ENCODE data around the gene PPY.
"Not testable (repeated sequence)": the region's sequence is repeated elsewhere in the genome, so short reads cannot be mapped to it uniquely, and the experiment has no call there.

The PPY gene

DNA sequence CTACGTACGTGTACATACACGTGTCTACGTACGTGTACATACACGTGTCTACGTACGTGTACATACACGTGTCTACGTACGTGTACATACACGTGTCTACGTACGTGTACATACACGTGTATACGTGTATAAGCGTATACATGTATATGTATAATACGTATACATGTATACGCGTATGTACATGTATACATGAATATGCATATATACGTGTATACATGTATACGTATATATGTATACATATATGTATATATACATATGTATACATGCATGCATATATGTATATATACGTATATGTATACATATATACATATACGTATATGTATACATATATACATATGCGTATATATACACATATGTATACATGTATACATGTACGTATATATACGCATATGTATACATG, 33.6 kb upstream of the PPY start:
- no peak for DNase-seq
- no peak for TF ChIP-seq POLR2A (IDR thresholded peaks at IDR 0.05; ENCODE audit: low read length)
- no peak for TF ChIP-seq GATA1 (IDR thresholded peaks at IDR 0.05; ENCODE audit: low read depth, low read length)

DNA sequence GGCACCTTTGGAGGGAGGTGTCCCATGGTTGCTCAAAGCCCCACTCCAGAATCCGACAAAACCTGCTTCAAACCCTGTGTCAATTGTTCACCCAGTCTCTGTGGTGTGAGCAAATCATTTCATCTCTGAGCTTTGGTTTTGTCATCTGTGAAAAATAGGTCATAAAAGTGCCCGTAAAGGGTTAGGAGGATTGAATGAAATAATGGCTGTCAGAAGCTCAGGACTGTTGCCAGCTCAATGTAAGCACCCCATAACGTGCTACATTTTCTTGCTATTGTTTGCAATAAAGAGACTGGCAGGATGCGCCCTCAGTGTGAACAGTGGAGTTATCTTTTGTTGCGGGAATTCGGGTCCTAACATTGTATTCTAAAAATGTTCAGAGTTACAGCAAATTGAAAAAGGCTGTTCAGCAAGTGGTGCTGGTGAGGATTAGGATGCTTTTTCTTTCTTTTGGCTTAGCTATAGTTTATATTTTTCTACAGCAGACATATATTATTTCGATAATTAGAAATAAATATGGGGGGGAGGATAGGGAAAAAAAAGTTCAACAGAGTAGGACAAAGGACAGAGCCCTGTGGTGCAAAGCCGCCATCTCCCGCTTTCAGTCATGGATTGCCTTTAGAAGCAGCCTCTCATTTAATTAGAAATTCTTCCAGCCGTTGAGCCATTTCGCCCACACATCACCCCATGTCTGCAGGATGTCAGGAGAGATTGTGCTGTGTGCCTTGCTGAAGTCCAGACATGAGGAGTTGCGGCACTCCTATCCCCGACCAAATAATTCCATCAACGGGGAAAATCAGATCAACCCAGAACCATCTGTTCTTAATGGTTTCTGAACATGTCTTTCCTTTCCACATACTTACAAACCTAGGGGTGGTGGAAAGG, 32.3 kb upstream of the PPY start:
- no peak for TF ChIP-seq GATA1 (IDR thresholded peaks at IDR 0.05; ENCODE audit: low read depth, low read length)
- no peak for TF ChIP-seq POLR2A (IDR thresholded peaks at IDR 0.05; ENCODE audit: low read length)
- no peak for DNase-seq

DNA sequence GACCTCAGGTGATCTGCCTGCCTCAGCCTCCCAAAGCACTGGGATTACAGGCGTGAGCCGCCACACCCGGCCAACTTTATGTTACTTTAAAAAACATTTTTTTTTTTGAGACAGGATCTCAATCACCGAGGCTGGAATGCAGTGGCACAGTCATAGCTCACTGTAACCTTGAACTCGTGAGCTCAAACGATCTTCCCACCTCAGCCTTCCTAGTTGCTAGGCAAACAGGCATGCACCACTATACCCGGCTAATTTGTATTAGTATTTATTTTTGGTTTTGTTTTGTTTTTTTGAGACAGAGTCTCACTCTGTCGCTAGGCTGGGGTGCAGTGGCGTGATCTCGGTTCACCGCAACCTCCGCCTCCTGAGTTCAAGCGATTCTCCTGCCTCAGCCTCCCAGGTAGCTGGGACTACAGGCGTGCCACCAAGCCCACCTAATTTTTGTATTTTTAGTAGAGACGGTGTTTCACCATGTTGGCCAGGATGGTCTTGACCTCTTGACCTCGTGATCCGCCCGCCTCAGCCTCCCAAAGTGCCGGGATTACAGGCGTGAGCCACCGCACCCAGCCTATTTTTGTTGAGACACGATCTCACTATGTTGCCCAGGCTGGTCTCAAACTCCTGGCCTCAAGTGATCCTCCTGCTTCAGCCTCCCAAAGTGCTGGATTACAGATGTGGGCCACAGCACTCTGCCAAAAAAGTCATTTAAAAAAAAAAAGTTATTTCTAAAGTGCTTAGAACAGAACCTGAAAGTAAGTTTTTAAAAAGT, 30.4 kb upstream of the PPY start:
- DNase-seq = not testable (repeated sequence)

DNA sequence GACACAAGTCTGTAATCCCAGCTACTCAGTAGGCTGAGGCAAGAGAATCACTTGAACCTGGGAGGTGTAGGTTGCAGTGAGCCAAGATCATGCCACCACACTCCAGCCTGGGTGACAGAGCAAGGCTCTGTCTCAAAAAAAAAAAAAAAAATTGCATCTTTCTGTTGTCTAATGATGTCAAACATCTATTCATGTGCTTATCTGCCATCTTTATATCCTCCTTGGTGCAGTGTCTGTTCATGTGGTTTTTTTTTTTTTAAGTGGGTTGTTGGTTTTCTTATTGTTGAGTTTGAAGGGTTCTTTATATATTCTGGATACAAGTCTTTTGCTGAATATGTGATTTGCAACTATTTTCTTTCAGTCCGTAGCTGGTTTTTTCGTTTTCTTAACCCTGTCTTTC, 29.2 kb upstream of the PPY start:
- DNase-seq = not testable (repeated sequence)

DNA sequence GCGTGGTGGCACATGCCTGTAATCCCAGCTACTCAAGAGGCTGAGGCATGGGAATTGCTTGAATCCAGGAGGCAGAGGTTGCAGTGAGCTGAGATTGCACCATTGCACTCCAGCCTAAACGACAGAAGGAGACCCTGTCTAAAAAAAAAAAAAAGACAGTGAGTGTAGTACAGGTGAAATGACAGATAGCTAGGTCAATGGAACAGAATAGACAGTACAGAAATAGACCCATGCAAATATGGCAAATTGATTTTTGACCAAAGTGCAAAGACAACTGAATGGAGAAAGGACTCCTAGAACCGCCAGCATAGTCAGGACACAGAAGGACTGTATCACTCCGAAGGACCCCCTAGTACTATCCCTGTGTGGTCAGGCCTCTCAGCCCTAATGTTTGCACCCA, 28.1 kb upstream of the PPY start:
- TF ChIP-seq GATA1 (IDR thresholded peaks at IDR 0.05; ENCODE audit: low read depth, low read length) (no peak), POLR2A (IDR thresholded peaks at IDR 0.05; ENCODE audit: low read length) (no peak)
- DNase-seq = no peak

DNA sequence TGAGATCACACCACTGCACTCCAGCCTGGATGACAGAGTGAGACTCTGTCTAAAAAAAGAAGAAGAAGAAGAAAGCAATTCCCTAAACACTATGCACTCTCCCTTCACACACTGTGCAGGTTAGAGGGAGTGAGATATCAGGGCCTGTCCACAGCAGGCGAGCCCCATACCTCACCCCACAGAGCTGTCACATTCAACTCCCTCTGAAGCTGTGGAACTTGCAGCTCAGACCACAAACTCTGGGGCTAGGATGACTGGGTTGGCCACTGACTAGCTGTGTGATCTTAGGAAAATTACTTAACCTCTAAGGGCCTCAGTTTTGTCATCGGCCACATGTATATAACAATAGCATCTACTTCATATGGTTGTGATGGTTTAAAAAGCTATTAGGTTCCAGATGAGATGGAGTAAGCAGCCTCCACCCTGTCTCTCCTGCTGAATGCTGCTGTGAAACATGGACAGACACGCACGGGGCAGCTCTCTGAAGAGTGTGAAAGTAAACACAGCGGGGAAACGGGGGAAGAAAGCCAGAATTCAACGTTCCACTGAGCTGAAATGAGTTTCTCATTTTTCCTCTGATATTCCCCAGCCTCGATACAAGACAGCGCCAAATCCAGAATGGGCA, 25.1 kb upstream of the PPY start:
- no peak for TF ChIP-seq GATA1 (IDR thresholded peaks at IDR 0.05; ENCODE audit: low read depth, low read length)
- no peak for TF ChIP-seq POLR2A (IDR thresholded peaks at IDR 0.05; ENCODE audit: low read length)
- no peak for DNase-seq

DNA sequence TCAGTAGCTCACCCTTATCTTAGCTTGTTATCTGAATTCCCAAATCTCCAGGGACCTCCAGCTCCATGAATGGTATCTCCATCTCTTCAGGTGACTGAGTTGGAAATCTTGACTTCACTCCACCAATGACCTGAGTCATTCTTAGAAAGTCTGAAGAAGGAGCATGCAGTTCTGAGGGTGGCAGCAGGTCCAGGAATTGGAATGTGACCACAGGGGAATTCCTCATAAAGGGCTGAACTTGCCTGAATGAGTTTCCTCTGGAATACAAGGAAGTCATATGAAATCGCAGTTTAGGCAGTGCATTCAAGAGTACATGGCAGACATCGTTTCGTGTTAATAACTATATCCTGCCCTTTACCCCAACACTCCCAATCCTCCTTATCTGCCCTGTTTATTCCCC, 24.0 kb upstream of the PPY start:
- no peak for DNase-seq
- TF ChIP-seq GATA1 (IDR thresholded peaks at IDR 0.05; ENCODE audit: low read depth, low read length) (no peak), POLR2A (IDR thresholded peaks at IDR 0.05; ENCODE audit: low read length) (no peak)

DNA sequence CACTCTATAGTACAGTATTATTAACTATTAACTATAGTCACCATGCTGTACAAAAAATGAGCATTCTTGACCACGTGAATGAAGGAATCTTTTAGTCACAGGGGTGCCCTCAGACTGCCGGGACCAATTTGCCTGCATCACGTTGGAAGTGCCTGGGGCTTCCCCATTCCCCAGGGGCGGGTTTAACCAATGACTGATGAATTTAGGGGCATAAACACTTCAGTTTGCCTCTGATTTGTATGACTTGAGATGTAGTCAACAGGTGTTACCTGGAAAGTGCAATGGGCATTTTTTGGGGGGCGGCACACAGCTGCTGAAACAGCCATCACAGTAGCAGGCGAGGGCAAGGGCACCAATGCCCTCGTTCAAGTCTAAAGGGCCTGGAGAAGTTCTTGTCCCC, 20.2 kb upstream of the PPY start:
- no peak for DNase-seq
- no peak for TF ChIP-seq POLR2A (IDR thresholded peaks at IDR 0.05; ENCODE audit: low read length)
- no peak for TF ChIP-seq GATA1 (IDR thresholded peaks at IDR 0.05; ENCODE audit: low read depth, low read length)

DNA sequence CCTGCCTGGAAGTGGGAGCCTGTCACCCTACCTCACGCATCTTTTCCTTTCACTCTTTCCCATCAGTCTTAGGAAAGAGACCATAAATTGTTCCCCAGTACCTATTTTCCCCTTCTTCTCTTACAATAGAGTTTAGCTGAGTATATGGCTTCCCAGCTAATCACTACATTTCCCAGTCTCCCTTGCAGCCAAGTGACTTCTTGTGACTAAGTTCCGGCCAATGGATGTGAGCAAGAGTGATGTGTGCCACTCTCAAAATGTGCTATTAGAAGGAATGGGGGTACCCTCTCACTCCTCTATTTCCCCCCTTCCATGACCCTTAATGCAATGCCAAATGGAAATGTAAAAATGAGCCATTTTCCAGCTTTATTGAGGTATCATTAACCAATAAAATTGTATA, 19.7 kb upstream of the PPY start:
- no peak for DNase-seq
- TF ChIP-seq POLR2A (IDR thresholded peaks at IDR 0.05; ENCODE audit: low read length) = no peak
- TF ChIP-seq GATA1 (IDR thresholded peaks at IDR 0.05; ENCODE audit: low read depth, low read length) = no peak

DNA sequence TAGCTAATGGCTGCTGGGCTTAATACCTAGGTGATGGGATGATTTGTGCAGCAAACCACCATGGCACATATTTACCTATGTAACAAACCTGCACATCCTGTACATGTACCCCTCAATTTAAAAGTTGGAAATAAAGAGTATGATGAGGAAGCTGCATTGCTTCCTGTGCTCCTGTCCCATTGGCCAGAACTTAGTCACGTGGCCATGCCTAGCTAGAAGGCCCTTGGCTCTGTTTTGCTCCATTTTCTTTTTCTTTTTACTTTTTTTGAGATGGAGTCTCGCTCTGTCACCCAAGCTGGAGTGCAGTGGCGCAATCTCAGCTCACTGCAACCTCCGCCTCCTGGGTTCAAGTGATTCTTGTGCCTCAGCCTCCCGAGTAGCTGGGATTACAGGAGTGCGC, 19.0 kb upstream of the PPY start:
- DNase-seq = not testable (repeated sequence)

DNA sequence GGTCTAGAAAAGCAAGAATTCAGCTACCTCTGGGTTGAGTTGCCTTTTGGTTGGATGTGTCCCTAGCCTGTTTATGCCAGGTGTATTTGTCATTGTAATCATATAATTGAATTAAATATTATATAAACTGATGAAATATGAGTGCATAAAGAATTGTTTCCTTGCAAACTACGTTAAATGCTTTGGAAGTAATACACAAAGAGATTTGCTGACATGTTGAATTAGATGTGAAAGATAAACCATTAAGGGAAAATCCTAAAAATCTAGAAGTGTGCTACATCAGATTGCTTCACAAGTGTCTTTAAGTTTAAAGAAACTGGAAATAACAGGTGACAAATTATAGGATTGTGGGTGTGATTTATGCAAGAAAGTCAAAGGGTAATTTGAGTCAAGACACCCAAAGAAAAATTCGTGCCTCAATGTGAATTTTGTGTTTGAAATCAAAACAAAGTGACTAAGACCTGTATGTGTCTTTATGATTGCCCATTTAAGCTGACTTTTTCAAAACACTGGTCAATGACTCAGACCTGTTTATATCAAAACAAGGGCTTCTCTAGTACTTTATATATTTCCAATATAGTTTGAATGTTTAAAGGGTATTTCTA, 16.6 kb upstream of the PPY start:
- DNase-seq = no peak
- TF ChIP-seq POLR2A (IDR thresholded peaks at IDR 0.05; ENCODE audit: low read length) (no peak), GATA1 (IDR thresholded peaks at IDR 0.05; ENCODE audit: low read depth, low read length) (no peak)

DNA sequence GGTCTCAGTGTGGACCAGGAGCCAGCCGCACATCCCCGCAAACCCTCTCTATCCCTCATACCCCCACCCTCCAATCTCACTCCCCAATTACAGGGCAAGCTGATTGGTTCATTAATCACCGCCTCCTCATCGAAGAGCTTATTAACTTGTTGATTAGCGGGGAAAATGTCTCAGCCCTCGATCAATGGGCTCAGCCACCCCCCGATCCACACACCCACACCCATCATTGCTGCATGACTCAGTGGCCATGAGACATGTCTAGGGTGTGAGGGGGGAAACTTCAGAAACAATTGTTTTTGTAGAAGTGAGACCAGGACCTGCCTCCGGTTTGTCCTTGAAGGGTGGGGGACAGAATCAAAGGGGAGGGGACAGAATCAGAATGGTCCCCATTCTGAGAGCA, 13.9 kb upstream of the PPY start:
- DNase-seq = no peak
- TF ChIP-seq GATA1 (IDR thresholded peaks at IDR 0.05; ENCODE audit: low read depth, low read length) (no peak), POLR2A (IDR thresholded peaks at IDR 0.05; ENCODE audit: low read length) (no peak)

DNA sequence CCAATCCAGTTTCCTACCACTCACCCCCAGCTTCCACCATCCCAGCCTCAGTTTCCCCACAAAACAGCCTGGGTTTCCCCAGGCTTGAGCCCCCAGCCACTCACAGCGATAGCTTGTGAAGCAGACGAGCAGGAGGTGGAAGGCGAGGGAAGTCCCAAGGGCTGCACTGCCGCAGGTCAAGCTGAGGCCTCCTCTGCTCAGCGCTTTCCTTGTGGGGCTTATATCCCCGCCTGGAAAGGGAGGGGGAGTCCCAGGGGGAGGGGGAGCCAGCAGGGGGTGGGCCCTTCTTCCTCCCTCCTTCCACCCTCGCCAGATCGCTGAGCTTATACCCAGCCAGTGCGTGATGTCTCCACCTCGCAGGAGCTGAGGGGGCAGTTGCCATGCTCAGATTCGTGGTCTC, 11.5 kb upstream of the PPY start, which contains the start of gene PYY:
PYY (minus strand) TSS at position 195 of the 400 bp plus-strand sequence. CDS start 457 bp downstream, outside the sequence.
- TF ChIP-seq GATA1 (IDR thresholded peaks at IDR 0.05; ENCODE audit: low read depth, low read length) (no peak), POLR2A (IDR thresholded peaks at IDR 0.05; ENCODE audit: low read length) (no peak)
- no peak for DNase-seq

Measured in erythroblast (primary cell).